ENCODE data around the gene HSPBP1. TPM values are rescaled to one million over a fixed set of nuclear protein-coding genes. Genes with fewer than 3 reads are reported as not detected.

Gene HSPBP1
- total and polyA plus RNA-seq, 2 of the 13 experiments (the other 11 are each of a cell fraction or from before 2014, with no cell fraction given): 22.3 to 33.7 TPM

GRCh38 chr19:55212447-55212846, 67.5 kb downstream of the HSPBP1 start (continued):
- TF ChIP-seq ZNF576 (CRISPR knock-in tag; IDR thresholded peaks at IDR 0.05): no peak
- TF ChIP-seq ZNF329 (CRISPR knock-in tag; IDR thresholded peaks at IDR 0.05; ENCODE audit: low read depth): no peak
- no peak for TF ChIP-seq PPARG (CRISPR knock-in tag; conservative IDR thresholded peaks at IDR 0.05)
- no peak for TF ChIP-seq SRSF9 (IDR thresholded peaks at IDR 0.05; ENCODE audit: borderline replicate concordance, insufficient read depth, low read depth, low read length, poor library complexity, severe bottlenecking)
- peak; percentile 56; the same call in 1 of the 2 replicates for TF ChIP-seq KDM2A (CRISPR knock-in tag; IDR thresholded peaks at IDR 0.05; ENCODE audit: borderline replicate concordance, low read depth)
- no peak for TF ChIP-seq ZNF512B (CRISPR knock-in tag; IDR thresholded peaks at IDR 0.05; ENCODE audit: borderline replicate concordance)
- TF ChIP-seq HOXA3 (CRISPR knock-in tag; IDR thresholded peaks at IDR 0.05): peak; percentile 39; the same call in 1 of the 2 replicates
- no peak for TF ChIP-seq PHF20 (CRISPR knock-in tag; IDR thresholded peaks at IDR 0.05)
- TF ChIP-seq STAG1 (CRISPR knock-in tag; IDR thresholded peaks at IDR 0.05): peak; percentile 91
- TF ChIP-seq ZNF672 (CRISPR knock-in tag; IDR thresholded peaks at IDR 0.05): no peak
- no peak for TF ChIP-seq ZHX2 (IDR thresholded peaks at IDR 0.05; ENCODE audit: low read depth)
- no peak for TF ChIP-seq ZHX2 (CRISPR knock-in tag; IDR thresholded peaks at IDR 0.05; ENCODE audit: borderline replicate concordance)
- TF ChIP-seq ZBTB33 (CRISPR knock-in tag; IDR thresholded peaks at IDR 0.05): 0 out of 2 replicates have a peak, but pooled peaks have one; percentile 20
- TF ChIP-seq ZMYM3 (CRISPR knock-in tag; IDR thresholded peaks at IDR 0.05): no peak
- no peak for TF ChIP-seq MBD4 (IDR thresholded peaks at IDR 0.05; ENCODE audit: borderline replicate concordance, low read length)
- no peak for TF ChIP-seq ZNF510 (CRISPR knock-in tag; IDR thresholded peaks at IDR 0.05; ENCODE audit: low read depth)
- no peak for TF ChIP-seq LCORL (IDR thresholded peaks at IDR 0.05)
- 0 out of 2 replicates have a peak, but pooled peaks have one; percentile 28 for TF ChIP-seq LCORL (CRISPR knock-in tag; IDR thresholded peaks at IDR 0.05)

All from HepG2 (cell line).